GM20431 (cell line): ENCODE measurements around the gene PODXL.

Experiments
- in situ Hi-C: fragments of 300-500 bp; cut with MseI, MboI; formaldehyde crosslinking; loops from one replicate; pipeline ENCODE4 v1.15.0; 2020; ENCODE audit warnings: low sequenced_read_pairs; ENCODE audit not compliant: unreplicated experiment

Gene PODXL

GRCh38 chr7:131556053-131556908 is at the start of gene PODXL:
Gene PODXL (minus strand): TSS chr7:131556628. CDS start chr7:131556359, 269 bp downstream.
- in situ Hi-C loops = no loop called here

- in situ Hi-C loops = no loop called here
Measured at GRCh38 chr7:131605280-131605878, 49.0 kb upstream of the PODXL start.

DNA sequence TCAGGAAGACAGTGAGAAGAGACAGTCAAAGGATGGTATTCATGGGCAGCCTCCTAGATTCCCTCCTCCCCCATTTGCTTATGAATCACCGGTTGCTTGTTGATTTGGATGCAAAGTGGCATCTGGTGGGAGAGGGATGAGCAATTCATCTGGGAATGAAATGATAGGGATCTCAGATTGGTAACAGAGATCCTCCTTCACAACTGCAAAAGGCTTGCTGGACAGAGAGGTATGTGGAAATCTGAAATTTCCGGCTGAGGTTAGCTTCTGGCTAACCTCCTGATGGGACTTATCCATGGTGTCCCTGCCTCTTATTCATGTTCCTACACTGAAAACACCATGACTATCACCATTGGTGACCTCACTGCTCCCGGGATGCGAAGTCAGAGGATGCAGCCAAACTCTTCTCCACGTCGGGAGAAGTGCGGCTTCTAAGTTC is 48.4 kb upstream of the PODXL start:
- in situ Hi-C loops = no loop called here

DNA sequence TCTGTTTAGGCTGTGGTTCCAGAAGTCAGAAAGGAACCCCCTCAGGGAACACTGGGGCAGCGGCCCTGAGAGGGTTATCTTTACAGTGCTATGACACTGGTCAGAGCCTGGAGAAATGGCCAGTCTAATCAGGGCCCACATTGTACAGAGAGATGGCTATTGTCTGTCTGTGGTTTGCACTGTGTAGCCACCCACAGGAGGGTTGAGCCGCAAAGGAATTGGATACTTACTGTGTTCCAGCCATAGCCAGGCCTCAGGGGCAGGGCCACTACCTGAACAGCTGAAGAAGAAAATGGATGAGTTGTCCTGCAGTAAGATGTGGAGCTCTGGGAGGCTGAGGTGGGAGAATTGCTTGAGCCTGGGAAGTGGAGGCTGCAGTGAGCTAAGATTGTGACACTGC is 47.5 kb upstream of the PODXL start:
- in situ Hi-C loops = no loop called here

- in situ Hi-C loops = no loop called here
Measured at GRCh38 chr7:131602994-131603372, 46.6 kb upstream of the PODXL start.

- in situ Hi-C loops = no loop called here
Measured at GRCh38 chr7:131602304-131602993, 46.0 kb upstream of the PODXL start.

DNA sequence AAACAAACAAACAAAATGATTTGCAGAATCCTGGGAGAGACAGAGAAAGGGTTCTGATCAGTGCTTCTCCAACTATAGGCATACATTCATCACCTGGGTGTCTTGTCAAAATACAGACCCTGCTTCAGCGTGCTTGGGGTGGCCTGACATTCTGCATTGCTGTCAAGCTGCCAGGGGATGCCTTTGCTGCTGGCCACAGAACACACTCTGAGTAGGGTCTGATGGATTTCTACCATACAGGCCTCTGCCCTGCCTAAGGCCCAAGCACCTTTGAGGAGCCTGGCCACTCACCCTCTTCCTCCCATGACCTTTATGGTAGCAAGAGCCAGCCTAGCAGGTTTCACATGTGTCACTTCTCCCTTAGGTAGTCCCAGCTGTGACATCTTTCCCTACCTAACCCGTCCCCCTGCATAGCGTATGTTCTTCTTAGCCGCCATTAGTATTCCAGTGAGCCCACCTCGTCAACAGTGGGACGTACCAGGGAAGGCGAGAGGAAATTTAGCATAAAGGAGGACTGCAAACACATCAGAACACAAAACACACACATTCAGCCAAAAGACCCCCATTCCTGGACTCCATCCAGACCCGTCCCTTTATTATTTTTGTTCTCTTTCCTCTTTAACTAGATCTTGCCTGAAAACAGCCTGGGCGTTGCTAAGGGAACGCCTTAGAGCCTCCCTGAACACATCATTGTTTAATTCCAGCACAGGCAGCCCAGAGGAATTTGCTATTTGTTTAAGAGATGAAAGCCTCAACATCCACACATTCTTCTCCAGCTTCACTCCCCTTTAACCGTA is 43.9 kb upstream of the PODXL start:
- in situ Hi-C loops = no loop called here

DNA sequence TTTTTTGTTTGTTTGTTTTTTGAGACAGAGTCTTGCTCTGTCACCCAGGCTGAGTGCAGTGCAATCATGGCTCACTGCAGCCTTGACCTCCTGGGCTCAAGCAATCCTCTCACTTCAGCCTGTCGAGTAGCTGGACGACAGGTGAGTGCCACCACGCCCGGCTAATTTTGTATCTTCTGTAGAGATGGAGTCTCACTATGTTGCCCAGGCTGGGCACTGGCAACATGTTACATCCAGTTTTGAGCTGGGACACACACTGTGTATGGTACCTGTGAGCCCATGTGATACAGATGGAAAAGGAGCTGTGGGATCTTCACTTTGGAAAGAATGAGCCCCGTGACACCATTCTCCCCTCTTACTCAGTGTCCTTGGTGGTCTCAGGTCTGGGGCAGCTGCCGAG is 40.4 kb upstream of the PODXL start:
- in situ Hi-C loops = no loop called here

- in situ Hi-C loops = no loop called here
Measured at GRCh38 chr7:131595699-131596098, 39.3 kb upstream of the PODXL start.

DNA sequence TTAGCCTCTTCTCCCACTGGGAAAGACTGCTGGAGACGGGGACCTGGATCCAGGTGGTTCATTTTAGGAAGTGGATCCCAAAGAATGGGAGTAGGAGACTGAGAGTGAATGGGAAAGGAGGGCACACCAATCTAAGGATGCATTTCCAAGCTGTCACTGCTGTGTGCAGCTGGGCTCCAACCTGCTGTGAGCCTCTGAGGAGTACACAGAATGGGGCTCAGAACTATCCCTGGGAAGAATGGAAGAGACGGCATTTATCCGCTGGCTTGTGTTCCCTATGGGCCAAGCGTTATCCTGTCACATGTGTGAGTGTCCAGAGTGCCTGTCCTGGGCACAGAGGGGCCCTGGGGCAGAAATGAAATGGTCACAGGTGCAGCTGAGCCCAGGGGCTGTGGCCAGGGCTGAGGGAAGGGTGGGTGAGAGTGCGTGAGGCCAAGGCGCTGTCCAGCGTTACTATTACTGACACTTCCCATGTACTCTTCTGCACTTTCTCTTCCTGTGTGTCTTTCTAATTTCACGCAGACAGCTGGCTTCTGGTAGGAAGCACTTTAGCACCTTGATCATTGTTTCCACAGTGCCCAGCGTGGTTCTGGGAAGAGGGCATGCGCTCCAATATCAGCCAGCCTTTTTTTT is 35.4 kb upstream of the PODXL start:
- in situ Hi-C loops = no loop called here

- in situ Hi-C loops = no loop called here
Measured at GRCh38 chr7:131587315-131587923, 31.0 kb upstream of the PODXL start.

- in situ Hi-C loops = no loop called here
Measured at GRCh38 chr7:131586759-131587158, 30.3 kb upstream of the PODXL start.

DNA sequence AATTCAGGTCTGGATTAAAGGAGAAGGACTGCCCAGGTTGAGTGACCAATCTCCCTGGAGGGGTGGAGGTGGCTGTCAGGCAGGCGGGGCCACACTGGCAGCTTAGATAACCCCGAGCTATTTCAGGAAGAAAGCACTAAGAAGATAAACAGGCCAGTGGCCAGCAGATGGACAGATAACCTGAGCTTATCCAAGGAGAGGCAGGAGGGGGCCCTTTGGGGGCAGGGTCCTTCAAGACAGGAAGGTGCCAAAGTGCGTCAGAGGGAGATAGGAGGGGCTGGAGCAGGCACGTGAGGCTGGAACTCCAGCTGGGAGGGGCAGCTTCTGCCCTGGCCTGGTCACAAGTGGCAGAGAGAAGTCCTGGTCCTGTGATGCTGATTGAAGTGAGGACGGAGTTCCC is 29.8 kb upstream of the PODXL start:
- in situ Hi-C loops = no loop called here

- in situ Hi-C loops = no loop called here
Measured at GRCh38 chr7:131583430-131583829, 27.0 kb upstream of the PODXL start.

GRCh38 chr7:131581241-131582051 is 25.0 kb upstream of the PODXL start:
- in situ Hi-C loops = no loop called here

GRCh38 chr7:131578602-131579001 is 22.2 kb upstream of the PODXL start:
- in situ Hi-C loops = no loop called here

DNA sequence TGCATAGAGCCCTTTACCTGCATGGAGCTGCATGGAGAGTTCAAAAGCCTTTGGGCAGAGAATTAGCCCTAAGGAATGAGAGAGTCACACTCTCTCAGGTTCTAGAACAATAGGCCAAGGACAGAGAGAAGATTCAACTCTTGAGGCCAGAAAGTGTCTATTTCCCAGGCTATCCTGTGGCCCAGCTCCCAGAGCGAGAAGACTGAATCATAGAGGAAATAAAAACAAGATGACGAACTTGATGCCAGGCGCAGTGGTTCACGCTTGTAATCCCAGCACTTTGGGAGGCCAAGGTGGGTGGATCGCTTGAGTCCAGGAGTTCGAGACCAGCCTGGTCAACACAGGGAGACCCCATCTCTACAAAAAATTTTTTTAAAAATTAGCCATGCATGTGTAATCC is 18.3 kb upstream of the PODXL start:
- in situ Hi-C loops = no loop called here

GRCh38 chr7:131570401-131570800 is 14.0 kb upstream of the PODXL start:
- in situ Hi-C loops = no loop called here

GRCh38 chr7:131568970-131569369 is 12.5 kb upstream of the PODXL start:
- in situ Hi-C loops = no loop called here
